Loucy (cell line): ENCODE measurements around the gene MOSPD2.
A peak's percentile ranks its signal among the peaks of the same experiment; 100 is the strongest.

Experiments
- H2AFZ ChIP-seq: fragments of 200-600 bp; sonication (generic); 2 replicates; pipeline ENCODE4 v1.6.0; 2016; ENCODE audit warnings: antibody characterized with exemption, mild to moderate bottlenecking, low read length, moderate library complexity
- H3F3A ChIP-seq: fragments of 200-600 bp; 2 replicates; pipeline ENCODE4 v1.6.0; 2016; ENCODE audit warnings: antibody characterized with exemption, low read depth, mild to moderate bottlenecking
- H3K27me3 ChIP-seq: fragments of 200-600 bp; sonication (generic); 2 replicates; pipeline ENCODE4 v1.6.1; 2014; ENCODE audit warnings: low read length, mild to moderate bottlenecking; ENCODE audit not compliant: insufficient read depth, poor library complexity, severe bottlenecking
- H3K36me3 ChIP-seq: fragments of 200-600 bp; sonication (generic); 2 replicates; pipeline ENCODE4 v1.6.1; 2016; ENCODE audit warnings: low read length; ENCODE audit not compliant: insufficient read depth
- H3K4me1 ChIP-seq: fragments of 200-600 bp; sonication (generic); 2 replicates; pipeline ENCODE4 v1.5.1; 2014; ENCODE audit warnings: low read length, mild to moderate bottlenecking; ENCODE audit not compliant: insufficient read depth, poor library complexity, severe bottlenecking
- H3K4me2 ChIP-seq: fragments of 200-600 bp; sonication (generic); 2 replicates; pipeline ENCODE4 v1.6.0; 2014; ENCODE audit warnings: antibody characterized with exemption, low read length, low read depth, mild to moderate bottlenecking; ENCODE audit not compliant: poor library complexity, severe bottlenecking
- H3K4me3 ChIP-seq: fragments of 200-600 bp; sonication (generic); 2 replicates; pipeline ENCODE4 v1.5.1; 2014; ENCODE audit warnings: low read length, mild to moderate bottlenecking, mixed read lengths; ENCODE audit not compliant: poor library complexity, severe bottlenecking
- H3K79me2 ChIP-seq: fragments of 200-600 bp; sonication (generic); 2 replicates; pipeline ENCODE4 v1.6.1; 2014; ENCODE audit warnings: low read length; ENCODE audit not compliant: insufficient read depth
- H3K9ac ChIP-seq: fragments of 200-600 bp; sonication (generic); 2 replicates; pipeline ENCODE4 v1.6.0; 2014; ENCODE audit warnings: mild to moderate bottlenecking, low read depth, low read length, moderate library complexity; ENCODE audit not compliant: poor library complexity, severe bottlenecking
- H3K9me2 ChIP-seq: fragments of 200-600 bp; sonication (generic); replicated peaks from 2 replicates; pipeline ENCODE4 v1.6.1; 2016; ENCODE audit warnings: low read depth, low read length, mixed read lengths
- H3K9me3 ChIP-seq: fragments of 200-600 bp; sonication (generic); 2 replicates; pipeline ENCODE4 v1.6.1; 2014; ENCODE audit warnings: mild to moderate bottlenecking, antibody characterized with exemption, low read length, low read depth; ENCODE audit not compliant: insufficient read depth
- H4K20me1 ChIP-seq: fragments of 200-600 bp; sonication (generic); 2 replicates; pipeline ENCODE4 v1.6.0; 2014; ENCODE audit warnings: antibody characterized with exemption, low read length, mild to moderate bottlenecking; ENCODE audit not compliant: insufficient read depth, poor library complexity, severe bottlenecking
- CTCF ChIP-seq: fragments of 200-600 bp; sonication (generic); conservative IDR thresholded peaks from 2 replicates; pipeline ENCODE4 v1.5.1; 2014; ENCODE audit warnings: mild to moderate bottlenecking, antibody characterized with exemption, low read length
- EZH2phosphoT487 ChIP-seq: fragments of 200-600 bp; IDR thresholded peaks from 2 replicates; pipeline ENCODE4 v1.6.1; 2018; ENCODE audit warnings: antibody characterized with exemption, mild to moderate bottlenecking, moderate library complexity, borderline replicate concordance

Gene MOSPD2

GRCh38 chrX:14956813-14957582 lies 83.8 kb downstream of the MOSPD2 start:
- no peaks in the 10 kb centered on the region for H3K36me3 ChIP-seq
- H3K4me2 ChIP-seq: no peak overlapping the region
- H3K27me3 ChIP-seq: no peaks in the 10 kb centered on the region
- H3K9ac ChIP-seq: no peak overlapping the region
- no peak for TF ChIP-seq EZH2phosphoT487
- TF ChIP-seq CTCF: no peak
- no peaks in the 10 kb centered on the region for H3K9me3 ChIP-seq
- H2AFZ ChIP-seq: no peak overlapping the region
- H3F3A ChIP-seq: no peaks in the 10 kb centered on the region
- H3K4me3 ChIP-seq: no peak overlapping the region
- no peaks in the 10 kb centered on the region for H3K79me2 ChIP-seq
- no peaks in the 10 kb centered on the region for H3K9me2 ChIP-seq
- no peaks in the 10 kb centered on the region for H3K4me1 ChIP-seq
- no peaks in the 10 kb centered on the region for H4K20me1 ChIP-seq

- no peaks in the 10 kb centered on the region for H3K27me3 ChIP-seq
- H3K36me3 ChIP-seq: no peaks in the 10 kb centered on the region
- H3K9ac ChIP-seq: no peak overlapping the region
- H3K4me3 ChIP-seq: no peak overlapping the region
- no peaks in the 10 kb centered on the region for H3K4me1 ChIP-seq
- H3K9me2 ChIP-seq: no peaks in the 10 kb centered on the region
- no peak overlapping the region for H2AFZ ChIP-seq
- TF ChIP-seq CTCF: no peak
- H3F3A ChIP-seq: no peaks in the 10 kb centered on the region
- H3K9me3 ChIP-seq: no peaks in the 10 kb centered on the region
- no peaks in the 10 kb centered on the region for H3K79me2 ChIP-seq
- no peaks in the 10 kb centered on the region for H4K20me1 ChIP-seq
- H3K4me2 ChIP-seq: no peak overlapping the region
Observed at GRCh38 chrX:14963447-14964236, 90.4 kb downstream of the MOSPD2 start.

- no peaks in the 10 kb centered on the region for H3K4me1 ChIP-seq
- no peaks in the 10 kb centered on the region for H4K20me1 ChIP-seq
- H3K9ac ChIP-seq: no peak overlapping the region
- TF ChIP-seq EZH2phosphoT487 (no peak), CTCF (peak; percentile 30)
- H2AFZ ChIP-seq: no peak overlapping the region
- no peaks in the 10 kb centered on the region for H3K27me3 ChIP-seq
- H3K9me2 ChIP-seq: no peaks in the 10 kb centered on the region
- no peak overlapping the region for H3K4me2 ChIP-seq
- no peak overlapping the region for H3K4me3 ChIP-seq
- no peaks in the 10 kb centered on the region for H3F3A ChIP-seq
- no peaks in the 10 kb centered on the region for H3K9me3 ChIP-seq
- H3K79me2 ChIP-seq: no peaks in the 10 kb centered on the region
- H3K36me3 ChIP-seq: no peaks in the 10 kb centered on the region
Observed at GRCh38 chrX:14964500-14964899, 91.3 kb downstream of the MOSPD2 start.
